MM.1S (cell line): ENCODE measurements around the gene PTTG1IP2.

Experiments
- DNase-seq: peaks from one replicate; pipeline ENCODE4 v3.0.0-alpha.2; 2015
- H2AFZ ChIP-seq: fragments of 300-600 bp; sonication (generic); 2 replicates; pipeline ENCODE4 v1.6.0; 2016; ENCODE audit warnings: antibody characterized with exemption, low read length
- H3F3A ChIP-seq: fragments of 300-600 bp; sonication (generic); 2 replicates; pipeline ENCODE4 v1.6.1; 2016; ENCODE audit warnings: mild to moderate bottlenecking, antibody characterized with exemption, low read length, moderate library complexity, mixed read lengths; ENCODE audit not compliant: insufficient read depth
- H3K27ac ChIP-seq: fragments of 300-600 bp; sonication (generic); 2 replicates; pipeline ENCODE4 v1.5.1; 2016; ENCODE audit warnings: mild to moderate bottlenecking, low read length
- H3K27me3 ChIP-seq: fragments of 300-600 bp; sonication (generic); replicated peaks from 2 replicates; pipeline ENCODE4 v1.6.0; 2016; ENCODE audit warnings: low read length; ENCODE audit not compliant: insufficient read depth
- H3K36me3 ChIP-seq: fragments of 300-600 bp; sonication (generic); replicated peaks from 2 replicates; pipeline ENCODE4 v1.6.1; 2016; ENCODE audit warnings: mild to moderate bottlenecking, low read length, mixed read lengths; ENCODE audit not compliant: insufficient read depth
- H3K4me1 ChIP-seq: fragments of 300-600 bp; sonication (generic); 2 replicates; pipeline ENCODE4 v1.6.1; 2016; ENCODE audit warnings: low read length, mixed read lengths
- H3K4me2 ChIP-seq: fragments of 300-600 bp; sonication (generic); 2 replicates; pipeline ENCODE4 v1.6.0; 2016; ENCODE audit warnings: low read depth, low read length
- H3K4me3 ChIP-seq: fragments of 300-600 bp; sonication (generic); 2 replicates; pipeline ENCODE4 v1.5.1; 2016; ENCODE audit warnings: low read length, mixed read lengths
- H3K79me2 ChIP-seq: fragments of 300-600 bp; sonication (generic); 2 replicates; pipeline ENCODE4 v1.6.1; 2016; ENCODE audit warnings: mixed run types, low read length, mixed read lengths
- H3K9ac ChIP-seq: fragments of 300-600 bp; sonication (generic); 2 replicates; pipeline ENCODE4 v1.6.1; 2016; ENCODE audit warnings: low read length, mixed read lengths
- H3K9me2 ChIP-seq: fragments of 300-600 bp; sonication (generic); replicated peaks from 2 replicates; pipeline ENCODE4 v1.6.1; 2016; ENCODE audit warnings: mild to moderate bottlenecking, low read length, mixed read lengths; ENCODE audit not compliant: insufficient read depth
- H3K9me3 ChIP-seq: fragments of 300-600 bp; sonication (generic); replicated peaks from 2 replicates; pipeline ENCODE4 v1.6.1; 2016; ENCODE audit warnings: mild to moderate bottlenecking, low read length, mixed read lengths; ENCODE audit not compliant: insufficient read depth
- H4K20me1 ChIP-seq: fragments of 300-600 bp; sonication (generic); 2 replicates; pipeline ENCODE4 v1.6.1; 2016; ENCODE audit warnings: mild to moderate bottlenecking, low read length, moderate library complexity, mixed read lengths; ENCODE audit not compliant: insufficient read depth
- EZH2 ChIP-seq: fragments of 300-600 bp; sonication (generic); optimal IDR thresholded peaks from 2 replicates; pipeline ENCODE3; 2017; ENCODE audit warnings: low read depth, mild to moderate bottlenecking, antibody characterized with exemption, low read length, mixed read lengths
- EZH2phosphoT487 ChIP-seq: fragments of 300-600 bp; sonication (generic); IDR thresholded peaks from 2 replicates; pipeline ENCODE4 v1.6.1; 2018; ENCODE audit warnings: antibody characterized with exemption, low read length
- TF ChIP-seq, protein P1 (sequence below): fragments of 300-600 bp; sonication (generic); IDR thresholded peaks from 2 replicates; pipeline ENCODE4 v1.5.1; 2016; ENCODE audit warnings: antibody characterized with exemption, low read length, mixed read lengths

PTTG1IP2 gene

DNA sequence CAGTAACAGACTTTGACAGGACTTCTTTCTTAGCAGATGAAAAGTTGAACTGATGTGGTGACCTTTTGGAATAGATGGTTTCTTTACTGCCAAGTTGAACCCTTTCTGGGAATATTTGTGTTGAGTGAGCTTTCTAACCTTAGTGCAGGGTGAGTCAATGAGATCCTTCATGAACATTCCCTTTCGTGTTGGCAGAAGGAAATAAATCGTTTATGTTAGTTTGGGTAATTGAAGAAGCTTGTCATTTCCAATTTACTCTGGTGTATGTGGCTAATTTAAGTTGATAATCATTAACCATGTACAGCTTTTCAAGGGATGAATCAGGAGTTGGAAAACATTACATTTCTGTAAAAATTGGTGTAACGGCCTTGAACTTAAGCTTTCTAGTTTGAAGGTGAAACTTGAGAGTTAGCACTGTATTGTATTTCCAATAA is 43.4 kb downstream of the PTTG1IP2 start:
- Histone ChIP-seq H4K20me1 (no peaks in the 10 kb centered on the region), H3K27me3 (no peaks in the 10 kb centered on the region), H2AFZ (no peak overlapping the region), H3K9ac (no peak overlapping the region), H3K4me2 (no peak overlapping the region), H3K4me1 (no peaks in the 10 kb centered on the region), H3K9me3 (no peaks in the 10 kb centered on the region), H3K4me3 (no peak overlapping the region), H3K36me3 (no peaks in the 10 kb centered on the region), H3K79me2 (no peaks in the 10 kb centered on the region), H3K27ac (no peak overlapping the region), H3F3A (no peaks in the 10 kb centered on the region), H3K9me2 (no peaks in the 10 kb centered on the region)
- TF ChIP-seq, protein P1, sequence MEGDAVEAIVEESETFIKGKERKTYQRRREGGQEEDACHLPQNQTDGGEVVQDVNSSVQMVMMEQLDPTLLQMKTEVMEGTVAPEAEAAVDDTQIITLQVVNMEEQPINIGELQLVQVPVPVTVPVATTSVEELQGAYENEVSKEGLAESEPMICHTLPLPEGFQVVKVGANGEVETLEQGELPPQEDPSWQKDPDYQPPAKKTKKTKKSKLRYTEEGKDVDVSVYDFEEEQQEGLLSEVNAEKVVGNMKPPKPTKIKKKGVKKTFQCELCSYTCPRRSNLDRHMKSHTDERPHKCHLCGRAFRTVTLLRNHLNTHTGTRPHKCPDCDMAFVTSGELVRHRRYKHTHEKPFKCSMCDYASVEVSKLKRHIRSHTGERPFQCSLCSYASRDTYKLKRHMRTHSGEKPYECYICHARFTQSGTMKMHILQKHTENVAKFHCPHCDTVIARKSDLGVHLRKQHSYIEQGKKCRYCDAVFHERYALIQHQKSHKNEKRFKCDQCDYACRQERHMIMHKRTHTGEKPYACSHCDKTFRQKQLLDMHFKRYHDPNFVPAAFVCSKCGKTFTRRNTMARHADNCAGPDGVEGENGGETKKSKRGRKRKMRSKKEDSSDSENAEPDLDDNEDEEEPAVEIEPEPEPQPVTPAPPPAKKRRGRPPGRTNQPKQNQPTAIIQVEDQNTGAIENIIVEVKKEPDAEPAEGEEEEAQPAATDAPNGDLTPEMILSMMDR = no peak
- TF ChIP-seq EZH2 = no peak
- no peak for TF ChIP-seq EZH2phosphoT487
- no peak for DNase-seq

DNA sequence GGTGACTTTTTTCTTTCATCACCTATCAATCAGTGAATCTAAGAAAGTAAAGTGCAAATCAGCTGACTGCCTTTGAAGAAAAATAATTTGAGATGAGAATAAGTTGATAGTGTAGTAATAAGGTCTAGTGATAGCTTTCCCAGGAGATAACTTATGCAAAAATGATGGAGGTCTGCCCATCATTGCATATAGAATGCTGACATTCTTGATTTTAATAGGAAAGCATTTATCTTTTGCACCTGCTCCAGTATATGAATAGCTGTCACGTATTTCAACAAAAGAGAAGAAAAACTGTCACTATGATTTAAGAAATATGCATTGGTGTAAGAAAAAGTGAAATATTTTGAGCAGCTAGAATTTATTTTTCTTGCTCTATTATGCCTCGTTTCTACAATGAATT is 46.8 kb downstream of the PTTG1IP2 start:
- Histone ChIP-seq H3K4me2 (no peak overlapping the region), H3K4me1 (no peaks in the 10 kb centered on the region), H3K36me3 (no peaks in the 10 kb centered on the region), H2AFZ (no peak overlapping the region), H3K79me2 (no peaks in the 10 kb centered on the region), H3K4me3 (no peak overlapping the region), H3K27me3 (no peaks in the 10 kb centered on the region), H3K27ac (no peak overlapping the region), H3F3A (no peaks in the 10 kb centered on the region), H3K9me3 (no peaks in the 10 kb centered on the region), H3K9me2 (no peaks in the 10 kb centered on the region), H3K9ac (no peak overlapping the region), H4K20me1 (no peaks in the 10 kb centered on the region)
- TF ChIP-seq EZH2phosphoT487 (no peak), EZH2 (no peak)
- TF ChIP-seq, protein P1 = no peak
- DNase-seq = no peak

DNA sequence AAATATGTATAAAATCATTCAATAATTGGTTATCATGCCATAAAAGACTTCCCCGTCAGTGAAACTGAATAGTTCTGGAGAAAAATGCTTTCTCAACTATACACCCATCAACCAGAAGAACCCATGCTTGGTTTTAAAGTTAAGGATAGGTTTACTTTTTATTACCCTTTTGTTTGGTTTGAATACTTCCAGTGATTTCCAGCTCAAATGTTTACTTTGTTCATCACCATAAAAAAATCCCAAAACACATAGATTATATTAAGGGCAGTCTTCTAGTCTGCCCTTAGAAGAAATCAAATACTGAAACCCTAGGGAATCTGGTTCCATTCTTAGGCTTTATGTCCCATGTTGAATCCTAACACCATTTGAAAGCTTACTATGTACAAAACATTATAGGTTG is 49.2 kb downstream of the PTTG1IP2 start:
- Histone ChIP-seq H3K4me3 (no peak overlapping the region), H3K9ac (no peak overlapping the region), H3K36me3 (no peaks in the 10 kb centered on the region), H3K9me2 (no peaks in the 10 kb centered on the region), H3K4me2 (no peak overlapping the region), H2AFZ (no peak overlapping the region), H4K20me1 (no peaks in the 10 kb centered on the region), H3K9me3 (no peaks in the 10 kb centered on the region), H3K27me3 (no peaks in the 10 kb centered on the region), H3K79me2 (no peaks in the 10 kb centered on the region), H3K27ac (no peak overlapping the region), H3K4me1 (no peaks in the 10 kb centered on the region), H3F3A (no peaks in the 10 kb centered on the region)
- TF ChIP-seq, protein P1 = no peak
- TF ChIP-seq EZH2 (no peak), EZH2phosphoT487 (no peak)
- no peak for DNase-seq
